Glomerular endothelial cell (primary cell): Measurements from ENCODE around the gene RNF212. TPM values are rescaled to one million over a fixed set of nuclear protein-coding genes. Genes with fewer than 3 reads are reported as not detected.

Experiments used
- DNase-seq: peaks from one replicate; pipeline ENCODE4 v3.0.0-alpha.2; 2011; ENCODE audit warnings: low read depth, low spot score; ENCODE audit errors: extremely low read depth
- total RNA-seq: library from RNA; depleted of rRNA; stranded (reverse); fragments of >200 nt; gene quantifications from 2 replicates; pipeline ENCODE4 v1.2.3, GENCODE V29; 2015

The RNF212 gene
- total RNA-seq, 1 donor from 2014 or later: 4.9 TPM

DNA sequence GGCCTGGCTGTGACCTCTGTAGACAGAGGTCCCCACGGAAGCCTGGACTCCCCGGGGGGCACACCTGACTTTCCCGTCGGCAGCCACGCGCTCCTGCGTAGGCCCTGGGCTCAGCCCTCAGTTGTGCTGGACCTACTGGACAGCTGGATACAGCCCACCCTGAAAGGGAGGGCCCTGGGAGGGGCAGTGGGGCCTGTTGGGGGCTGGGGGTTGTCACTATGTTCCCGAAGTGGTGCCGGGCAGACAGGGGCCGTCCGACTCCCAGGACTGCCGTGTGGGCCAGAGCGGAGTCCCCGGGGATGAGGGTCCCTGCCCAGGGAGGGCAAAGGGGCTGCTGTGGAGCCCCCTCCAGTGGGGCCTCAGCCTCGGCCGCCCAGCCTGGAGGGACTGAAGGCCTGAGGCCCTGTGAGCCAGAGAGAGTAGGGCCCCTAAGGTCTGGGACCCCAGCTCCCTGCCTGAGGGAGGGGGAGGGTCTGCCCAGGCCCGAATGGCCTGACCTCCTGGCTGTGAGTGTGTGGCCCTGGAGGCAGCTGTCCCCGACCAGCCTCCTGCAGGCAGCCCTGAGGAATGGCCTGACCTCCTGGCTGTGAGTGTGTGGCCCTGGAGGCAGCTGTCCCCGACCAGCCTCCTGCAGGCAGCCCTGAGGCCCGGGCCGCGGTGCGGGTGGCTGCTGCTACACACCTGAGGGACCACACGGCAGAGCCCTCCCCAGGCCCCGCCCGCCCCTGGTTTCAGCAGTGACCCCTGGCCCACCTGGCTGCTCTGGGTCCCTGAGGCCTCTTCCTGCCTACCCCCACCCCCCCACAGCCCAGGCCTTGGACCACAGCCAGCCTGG, 76.2 kb downstream of the RNF212 start:
- no peak for DNase-seq

DNA sequence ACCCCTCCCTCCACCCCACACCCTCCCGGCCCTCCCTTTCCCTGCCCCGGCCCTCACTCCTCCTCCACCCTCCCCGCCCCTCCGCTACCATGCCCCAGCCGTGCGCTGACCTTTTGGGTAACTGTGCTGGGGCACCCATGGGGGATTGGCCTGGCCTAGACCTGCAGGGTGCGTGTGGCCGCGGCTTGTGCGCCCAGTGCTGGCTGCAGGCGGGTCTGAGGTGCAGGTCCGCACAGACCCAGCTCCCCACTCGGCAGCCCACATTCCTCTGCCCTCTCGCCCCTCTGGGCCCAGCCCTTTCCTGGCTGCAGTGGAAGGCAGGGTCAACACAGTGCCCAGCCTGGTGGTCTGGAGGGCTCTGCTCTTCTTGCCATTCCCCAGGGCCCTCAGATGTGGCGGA, 77.3 kb downstream of the RNF212 start:
- DNase-seq: no peak

DNA sequence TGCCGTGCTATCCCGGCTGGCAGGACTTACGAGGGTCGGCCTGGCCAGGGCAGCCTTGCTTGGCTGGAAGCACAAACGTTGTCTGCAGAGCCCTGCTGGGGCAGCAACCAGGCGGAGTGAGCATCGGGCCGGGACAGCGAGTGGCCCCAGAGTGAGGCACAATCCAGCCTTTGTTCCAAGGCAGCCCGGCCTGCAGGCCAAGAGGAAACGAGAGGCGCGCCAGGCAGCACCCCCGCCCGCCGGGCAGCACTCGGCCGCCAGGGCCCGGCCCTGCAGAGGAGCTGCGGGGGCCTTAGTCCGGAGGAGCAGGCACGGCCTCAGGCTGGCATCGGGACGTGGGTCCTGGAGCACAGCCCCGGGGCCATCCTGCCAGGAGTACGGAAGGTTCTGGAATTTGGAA, 77.9 kb downstream of the RNF212 start:
- DNase-seq: no peak

DNA sequence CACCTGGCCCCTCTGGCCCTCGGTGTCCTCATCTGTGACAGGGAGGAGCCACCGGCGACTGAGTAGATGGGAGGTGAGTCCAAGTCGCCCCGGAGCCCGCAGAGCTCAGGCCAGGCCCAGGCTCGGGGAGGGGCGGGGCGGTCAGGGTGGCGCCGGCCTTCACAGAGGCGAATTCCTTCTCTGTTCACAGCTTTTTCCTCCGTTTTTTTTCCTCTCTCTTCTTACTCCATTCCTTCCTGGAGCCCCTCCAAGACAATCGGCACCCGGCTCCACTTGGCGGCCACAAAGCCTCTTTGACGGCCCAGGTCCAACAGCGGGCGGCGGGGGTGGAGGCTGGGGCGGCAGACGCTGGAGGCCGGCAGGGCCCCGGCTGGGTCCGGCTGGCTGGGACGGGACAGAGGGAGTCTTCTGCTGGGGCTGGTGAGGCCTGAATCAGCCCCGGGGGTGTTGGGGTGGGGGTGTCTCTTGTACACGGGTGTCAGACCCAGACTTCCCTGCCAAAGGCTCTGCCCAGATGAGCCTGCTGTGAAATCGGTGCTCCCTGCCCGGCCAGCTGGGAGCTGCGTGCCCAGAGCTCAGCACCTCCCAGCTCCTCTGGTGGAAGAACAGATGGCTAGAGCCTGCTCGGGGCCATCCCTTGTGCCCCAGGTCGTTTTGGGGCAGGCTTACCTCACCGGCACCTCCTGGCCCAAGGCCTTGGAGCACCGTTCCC, 79.4 kb downstream of the RNF212 start:
- DNase-seq: no peak

DNA sequence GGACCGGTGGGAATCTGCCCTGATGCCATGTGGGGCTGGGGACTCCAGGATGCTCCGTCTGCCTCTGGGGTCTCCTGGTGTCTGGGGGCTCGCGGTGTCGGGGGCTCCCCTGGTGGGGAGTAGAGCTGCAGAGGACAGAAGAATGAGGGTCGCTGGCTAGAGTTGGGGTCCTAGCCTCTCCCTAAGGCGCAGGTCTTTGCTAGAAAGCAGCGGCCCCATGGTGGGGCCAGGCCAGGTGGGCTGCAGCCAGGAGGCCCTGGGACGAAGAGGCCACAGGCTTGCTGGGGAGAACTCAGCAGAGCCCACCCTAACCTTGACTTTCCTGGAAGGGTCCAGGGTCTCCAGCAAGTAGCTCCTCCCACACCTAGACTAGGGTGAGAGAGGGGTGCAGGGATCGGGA, 80.5 kb downstream of the RNF212 start:
- DNase-seq: no peak

DNA sequence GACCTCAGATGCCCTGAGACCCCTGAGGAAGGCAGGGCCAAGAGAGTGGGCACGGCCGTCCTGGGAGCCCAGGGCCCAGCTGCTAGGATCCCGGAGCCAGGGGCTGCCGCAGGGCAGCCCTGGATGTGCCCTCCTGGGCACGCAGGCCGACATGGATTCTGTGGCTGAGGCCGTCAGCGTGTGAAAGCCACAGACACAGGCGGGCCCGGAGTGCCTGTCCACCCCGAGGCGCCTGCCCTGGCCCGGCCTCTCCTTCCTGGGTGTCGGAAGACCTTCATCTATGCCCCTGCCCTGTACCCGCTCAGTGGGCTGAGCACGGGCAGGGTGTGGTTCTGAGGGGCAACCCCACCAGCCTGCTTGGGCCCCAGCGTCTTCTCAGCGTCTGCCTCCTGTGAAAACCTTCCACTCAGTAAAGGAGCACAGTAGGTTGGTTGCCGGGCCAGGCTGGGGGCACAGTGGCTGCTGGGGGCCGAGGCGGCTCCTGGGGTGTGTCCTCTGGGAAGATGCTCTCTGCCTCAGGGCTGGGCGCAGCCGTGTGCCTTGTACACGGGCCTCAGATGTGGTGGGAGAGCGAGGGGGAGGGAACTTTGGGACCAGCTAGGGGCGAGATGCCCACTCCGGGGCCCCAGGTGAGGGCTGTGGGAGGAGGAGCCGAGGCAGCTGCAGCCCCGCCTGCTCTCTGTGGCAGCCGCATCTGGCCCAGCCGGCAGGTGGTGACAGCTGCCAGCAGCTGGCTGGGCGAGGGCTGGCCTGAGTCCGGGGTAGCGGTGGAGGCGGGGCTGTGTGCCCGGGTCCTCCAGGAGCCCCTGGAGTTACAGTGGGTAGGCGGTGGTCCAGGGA, 81.2 kb downstream of the RNF212 start:
- DNase-seq: no peak

DNA sequence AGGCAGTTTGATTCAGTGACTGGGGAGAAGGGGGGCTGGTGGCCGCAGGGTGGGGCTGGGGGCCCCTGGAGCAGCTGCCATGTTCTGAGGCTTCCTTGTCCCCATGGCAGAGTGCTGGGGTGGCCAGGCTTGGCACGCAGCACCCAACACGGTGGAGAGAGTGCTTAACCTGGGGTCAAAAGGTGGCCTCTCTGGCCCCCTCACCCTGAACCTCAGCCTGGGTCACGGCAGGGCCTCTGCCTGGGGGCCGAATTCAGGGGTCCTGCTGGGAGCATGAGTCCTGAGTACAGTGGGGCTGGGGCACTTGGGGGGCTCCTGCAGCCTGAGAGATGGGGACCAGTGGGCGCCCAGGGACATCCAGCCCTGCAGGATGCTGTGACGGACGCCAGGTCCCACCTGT, 82.0 kb downstream of the RNF212 start:
- DNase-seq: no peak

DNA sequence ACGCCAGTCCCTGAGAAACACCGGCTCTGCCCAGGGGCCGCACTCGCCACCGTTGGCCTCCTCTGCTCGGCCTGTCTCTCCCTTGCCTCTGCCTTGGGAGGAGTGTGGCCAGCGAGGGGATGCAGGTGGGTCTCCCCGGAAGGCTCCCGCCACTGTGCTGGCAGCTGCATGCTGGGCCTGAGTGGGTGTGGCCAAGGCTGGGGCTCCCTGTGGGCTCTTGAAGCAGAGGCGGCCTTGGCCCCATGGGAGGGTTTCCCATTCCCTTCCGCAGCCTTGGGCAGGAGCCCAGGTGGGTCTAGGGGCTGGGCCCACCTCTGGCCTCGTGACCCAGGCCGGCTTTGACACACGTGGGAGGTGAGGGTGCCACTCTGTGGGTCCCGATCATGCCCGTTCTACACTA, 82.8 kb downstream of the RNF212 start:
- DNase-seq: no peak

DNA sequence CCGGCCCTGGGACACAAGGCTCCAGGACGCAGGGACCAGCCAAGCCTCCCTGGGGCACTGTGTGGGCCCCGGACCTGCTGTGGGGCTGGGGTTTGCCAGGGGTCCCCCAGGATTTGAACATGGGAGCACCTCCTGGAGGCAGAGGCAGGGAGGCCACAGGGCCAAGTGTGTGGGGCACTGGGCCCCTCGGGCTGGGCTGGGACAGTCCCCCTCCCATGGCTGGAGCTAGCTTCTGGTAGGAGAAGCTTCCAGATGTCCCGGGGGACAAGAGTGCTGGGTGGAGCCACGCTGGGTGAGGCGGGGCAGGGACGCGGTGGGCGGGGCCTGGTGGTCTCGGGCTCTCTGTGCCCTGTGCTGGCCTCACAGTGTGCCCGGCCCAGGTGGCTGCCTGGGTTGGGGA, 83.3 kb downstream of the RNF212 start:
- no peak for DNase-seq

DNA sequence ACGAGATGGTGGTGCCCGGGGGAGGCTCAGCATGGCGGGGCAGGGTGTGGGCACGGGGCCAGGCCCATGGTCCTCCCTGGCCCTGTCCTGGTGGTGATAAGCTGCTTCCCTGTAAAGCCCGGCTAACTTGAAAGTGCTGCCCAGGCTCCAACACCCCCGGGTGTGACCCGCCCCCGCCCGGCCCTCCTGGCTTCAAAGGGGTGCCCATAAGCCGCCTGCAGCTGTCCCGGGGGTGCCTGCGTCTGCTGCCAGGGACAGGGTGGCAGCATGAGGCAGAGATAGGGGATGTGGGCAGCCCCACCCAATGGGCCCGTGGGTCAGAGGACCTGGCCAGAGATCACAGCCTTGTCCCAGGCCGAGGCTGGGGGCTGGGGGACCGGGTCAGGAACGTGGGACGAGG, 83.8 kb downstream of the RNF212 start:
- DNase-seq: no peak

DNA sequence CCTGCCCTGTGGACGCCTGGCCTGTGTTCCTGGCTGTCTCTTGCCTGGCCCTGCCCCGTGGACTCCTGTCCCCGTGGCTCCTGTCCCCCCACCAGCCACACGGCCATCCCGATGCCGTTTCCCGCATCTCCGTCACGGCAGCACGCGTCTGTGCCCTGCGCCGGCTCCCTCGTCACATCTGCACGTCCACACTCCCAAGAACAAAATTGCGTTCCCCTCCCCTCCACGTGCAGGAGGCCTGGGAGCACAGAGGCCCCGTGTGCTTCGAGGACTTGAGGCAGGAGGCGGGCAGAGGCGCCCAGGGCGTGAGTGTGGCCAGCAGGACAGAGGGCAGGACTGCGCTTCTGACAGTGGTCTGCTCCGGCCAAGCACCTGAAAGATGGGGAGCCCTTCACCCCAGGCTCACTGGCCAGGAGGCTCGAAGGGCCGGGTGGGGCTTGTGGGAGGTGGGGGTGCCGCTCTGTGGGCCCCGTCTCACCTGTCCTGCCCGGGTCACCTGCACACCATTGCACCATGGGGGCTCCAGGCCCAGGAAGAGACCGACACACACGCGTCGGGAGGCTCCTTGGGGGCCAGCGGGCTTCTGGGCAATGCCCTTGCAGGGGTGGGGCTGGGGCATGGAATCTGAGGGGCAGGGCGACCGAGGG, 84.7 kb downstream of the RNF212 start:
- DNase-seq: no peak

DNA sequence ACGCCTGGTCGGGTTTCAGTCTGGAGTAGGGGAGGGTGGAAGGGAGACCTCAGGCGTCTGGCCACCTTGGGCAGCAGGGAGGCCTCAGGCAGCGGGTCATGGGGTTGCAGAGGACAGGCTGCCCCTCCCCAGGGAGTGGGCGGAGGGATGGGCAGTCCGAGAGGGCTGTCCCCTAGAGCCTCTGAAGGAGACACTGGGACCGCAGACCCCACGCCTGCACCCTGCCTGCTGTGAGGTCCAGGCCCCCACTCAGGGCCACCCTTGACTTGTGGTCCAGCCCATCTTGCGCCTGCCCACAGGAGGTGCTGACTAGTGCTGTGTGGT, 85.5 kb downstream of the RNF212 start:
- DNase-seq: no peak

DNA sequence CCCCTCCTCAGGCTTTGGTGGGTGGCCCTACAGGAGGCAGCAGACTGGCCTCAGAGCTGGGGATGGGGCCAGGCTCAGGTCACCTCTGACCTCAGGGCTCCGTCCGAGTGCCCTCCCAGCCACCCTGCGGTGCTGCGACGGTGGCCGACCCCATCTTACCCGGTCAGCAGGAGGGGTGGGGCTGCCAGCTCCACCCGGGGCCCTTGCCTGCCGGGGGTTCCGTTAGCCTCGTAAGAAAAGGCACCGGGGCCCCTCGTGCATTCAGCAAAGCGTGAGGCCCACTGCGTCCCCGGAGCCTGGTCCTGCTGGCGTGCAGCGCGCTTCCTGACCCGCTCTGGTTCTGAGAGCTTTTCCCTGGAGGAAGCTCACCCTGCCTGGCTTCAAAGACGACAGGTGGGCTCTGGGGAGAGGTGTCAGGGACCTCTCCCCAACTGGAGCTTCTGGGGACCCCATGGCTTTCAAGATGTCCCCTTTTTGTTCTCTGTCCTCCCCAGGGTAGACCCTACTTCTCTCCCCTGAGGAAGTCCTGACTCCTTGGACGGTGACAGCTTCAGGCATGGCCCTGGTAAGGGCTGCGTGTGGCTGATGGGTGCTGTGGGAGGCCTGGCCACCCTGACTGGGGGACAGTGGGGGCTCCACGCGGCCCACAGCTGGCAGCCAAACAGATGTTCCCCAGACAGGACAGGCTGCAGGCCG, 86.0 kb downstream of the RNF212 start:
- DNase-seq: no peak

DNA sequence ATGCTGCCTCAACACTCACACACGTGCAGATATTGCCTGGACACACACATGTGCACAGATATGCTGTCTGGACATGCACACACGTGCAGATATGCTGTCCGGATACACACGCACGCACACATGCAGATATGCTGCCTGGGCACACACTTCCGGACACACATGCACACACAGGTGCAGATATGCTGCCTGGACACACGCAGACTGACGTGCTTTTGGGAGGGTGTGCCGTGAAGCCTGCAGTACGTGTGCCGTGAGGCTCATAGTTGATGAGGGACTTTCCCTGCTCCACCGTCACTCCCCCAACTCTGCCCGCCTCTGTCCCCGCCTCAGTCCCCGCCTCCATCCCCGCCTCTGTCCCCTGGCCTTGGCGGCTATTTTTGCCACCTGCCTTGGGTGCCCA, 87.2 kb downstream of the RNF212 start:
- no peak for DNase-seq

DNA sequence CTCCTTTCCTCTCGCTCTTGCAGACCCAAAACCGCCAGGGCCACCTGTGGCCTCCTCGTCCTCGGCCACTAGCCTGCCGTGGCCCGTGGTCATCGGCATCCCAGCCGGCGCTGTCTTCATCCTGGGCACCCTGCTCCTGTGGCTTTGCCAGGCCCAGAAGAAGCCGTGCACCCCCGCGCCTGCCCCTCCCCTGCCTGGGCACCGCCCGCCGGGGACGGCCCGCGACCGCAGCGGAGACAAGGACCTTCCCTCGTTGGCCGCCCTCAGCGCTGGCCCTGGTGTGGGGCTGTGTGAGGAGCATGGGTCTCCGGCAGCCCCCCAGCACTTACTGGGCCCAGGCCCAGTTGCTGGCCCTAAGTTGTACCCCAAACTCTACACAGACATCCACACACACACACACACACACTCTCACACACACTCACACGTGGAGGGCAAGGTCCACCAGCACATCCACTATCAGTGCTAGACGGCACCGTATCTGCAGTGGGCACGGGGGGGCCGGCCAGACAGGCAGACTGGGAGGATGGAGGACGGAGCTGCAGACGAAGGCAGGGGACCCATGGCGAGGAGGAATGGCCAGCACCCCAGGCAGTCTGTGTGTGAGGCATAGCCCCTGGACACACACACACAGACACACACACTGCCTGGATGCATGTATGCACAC, 88.3 kb downstream of the RNF212 start:
- DNase-seq: no peak

DNA sequence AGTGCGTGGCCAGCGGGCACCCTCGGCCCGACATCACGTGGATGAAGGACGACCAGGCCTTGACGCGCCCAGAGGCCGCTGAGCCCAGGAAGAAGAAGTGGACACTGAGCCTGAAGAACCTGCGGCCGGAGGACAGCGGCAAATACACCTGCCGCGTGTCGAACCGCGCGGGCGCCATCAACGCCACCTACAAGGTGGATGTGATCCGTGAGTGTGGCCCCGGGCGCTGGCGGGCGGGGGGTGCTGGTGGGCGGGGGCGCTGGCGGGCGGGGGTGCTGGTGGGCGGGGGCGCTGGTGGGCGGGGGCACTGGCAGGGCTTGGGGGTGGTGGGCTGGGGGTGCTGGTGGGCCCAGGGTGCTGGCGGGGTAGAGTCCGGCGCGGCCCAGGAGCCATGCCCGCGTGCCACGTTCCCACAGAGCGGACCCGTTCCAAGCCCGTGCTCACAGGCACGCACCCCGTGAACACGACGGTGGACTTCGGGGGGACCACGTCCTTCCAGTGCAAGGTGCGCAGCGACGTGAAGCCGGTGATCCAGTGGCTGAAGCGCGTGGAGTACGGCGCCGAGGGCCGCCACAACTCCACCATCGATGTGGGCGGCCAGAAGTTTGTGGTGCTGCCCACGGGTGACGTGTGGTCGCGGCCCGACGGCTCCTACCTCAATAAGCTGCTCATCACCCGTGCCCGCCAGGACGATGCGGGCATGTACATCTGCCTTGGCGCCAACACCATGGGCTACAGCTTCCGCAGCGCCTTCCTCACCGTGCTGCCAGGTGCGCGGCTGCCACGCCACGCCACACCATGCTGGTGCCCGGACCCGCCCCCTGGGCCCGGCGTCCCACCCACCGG, 89.2 kb downstream of the RNF212 start:
- DNase-seq: no peak

DNA sequence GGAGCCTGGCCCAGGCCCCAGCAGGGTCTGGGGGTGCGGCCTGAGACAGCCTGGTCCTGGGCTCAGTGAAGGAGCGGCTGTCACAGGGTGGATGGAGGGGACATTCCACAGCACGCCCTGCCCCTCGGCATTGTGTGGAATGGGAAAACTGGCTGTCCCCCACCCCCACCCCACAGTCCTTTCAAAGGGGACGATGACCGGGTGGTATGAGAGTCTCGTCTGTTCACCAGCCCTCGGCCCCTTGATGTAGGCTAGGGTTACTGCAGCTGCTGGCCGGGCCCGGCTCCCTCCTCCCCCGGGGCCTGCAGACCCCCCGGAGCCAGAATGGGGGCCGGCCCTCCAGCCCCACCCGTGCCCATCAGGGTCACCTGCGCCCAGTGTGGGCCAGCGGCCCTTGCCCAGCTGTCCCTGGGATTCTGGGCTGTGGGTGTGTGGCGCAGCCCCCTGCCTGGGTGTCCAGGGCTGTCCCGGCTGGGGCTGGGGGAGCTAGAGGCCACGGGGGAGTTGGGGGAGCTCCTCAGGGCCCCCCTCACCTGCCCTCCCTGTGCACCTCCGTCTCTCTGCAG, 90.2 kb downstream of the RNF212 start:
- DNase-seq: no peak

DNA sequence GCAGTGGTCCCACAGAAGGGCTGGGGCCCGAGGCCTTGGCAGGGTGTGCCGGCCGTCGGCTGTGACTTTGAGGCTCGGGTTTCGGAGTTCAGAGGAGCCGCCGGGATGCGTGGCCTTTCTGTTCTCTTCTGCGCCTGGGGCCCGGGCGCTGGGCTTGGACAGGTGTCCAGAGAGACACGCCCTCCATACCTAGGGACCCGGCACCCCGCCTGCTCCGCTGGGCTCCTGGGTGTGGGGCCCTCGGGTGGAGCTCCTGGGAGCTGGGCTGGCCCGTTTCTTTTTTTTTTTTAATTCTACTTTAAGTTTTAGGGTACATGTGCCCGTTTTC, 90.7 kb downstream of the RNF212 start:
- DNase-seq: no peak
